Left kidney (tissue), 2 donors: ENCODE data around the gene PAK5. TPM values are rescaled to one million over a fixed set of nuclear protein-coding genes. Genes with fewer than 3 reads are reported as not detected.
"Not testable (repeated sequence)": the region's sequence is repeated elsewhere in the genome, so short reads cannot be mapped to it uniquely, and the experiment has no call there.

Experiments used
- DNase-seq: peaks from one replicate; pipeline ENCODE4 v3.0.0-alpha.2; 2013
- polyA plus RNA-seq: library from polyadenylated mRNA; unstranded; fragments of 120-200 nt; gene quantifications from one replicate; pipeline ENCODE4 v1.2.1, GENCODE V29; 2013; ENCODE audit not compliant: insufficient read length

PAK5 gene
- polyA plus RNA-seq, 1 donor = 0.63 TPM

DNA sequence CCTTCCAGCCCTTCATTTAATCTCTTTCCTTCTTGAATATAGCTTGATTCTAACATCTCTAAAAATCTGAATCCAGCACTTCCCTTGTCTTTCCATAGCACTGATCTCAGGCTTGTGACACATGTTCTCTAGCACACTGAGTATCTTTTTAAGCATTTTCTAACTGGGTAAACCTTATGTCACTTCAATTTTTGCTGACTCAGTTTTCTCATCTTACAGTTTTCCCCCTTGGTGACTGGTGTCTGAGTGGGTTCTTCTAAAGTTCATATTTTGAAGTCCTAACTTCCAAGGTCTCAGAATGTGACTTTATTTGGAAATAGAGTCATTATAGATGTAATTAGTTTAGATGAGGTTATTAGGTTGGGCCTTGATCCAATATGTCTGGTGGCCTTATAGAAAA is 153.9 kb downstream of the PAK5 start:
- DNase-seq = no peak

DNA sequence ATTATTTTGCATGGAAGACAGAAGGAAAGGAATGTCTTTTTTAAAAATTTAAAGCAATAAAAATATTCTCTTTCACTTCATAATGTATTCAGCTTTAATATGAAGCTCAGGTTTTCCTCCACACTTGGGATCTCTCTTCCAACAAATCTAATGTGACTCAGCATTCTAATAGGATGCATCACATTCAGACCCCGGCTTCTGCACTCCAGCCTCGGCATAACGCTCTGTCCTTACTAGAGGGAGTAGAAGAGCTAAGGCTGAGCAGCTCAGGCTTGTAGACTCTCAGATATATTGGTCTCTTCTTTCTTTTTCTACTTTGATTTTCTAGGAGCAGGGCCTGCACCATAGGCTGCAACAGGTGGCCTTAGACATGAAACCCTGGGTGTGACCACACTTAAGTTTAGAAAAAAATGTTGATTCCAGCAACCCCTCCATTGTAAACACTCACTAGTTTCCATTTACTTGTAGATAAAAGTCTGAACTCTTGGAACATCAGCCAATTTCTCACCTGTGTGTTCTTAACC is 161.7 kb downstream of the PAK5 start:
- DNase-seq = no peak

- DNase-seq = no peak
Measured at GRCh38 chr20:9672981-9673380, 165.9 kb downstream of the PAK5 start.

DNA sequence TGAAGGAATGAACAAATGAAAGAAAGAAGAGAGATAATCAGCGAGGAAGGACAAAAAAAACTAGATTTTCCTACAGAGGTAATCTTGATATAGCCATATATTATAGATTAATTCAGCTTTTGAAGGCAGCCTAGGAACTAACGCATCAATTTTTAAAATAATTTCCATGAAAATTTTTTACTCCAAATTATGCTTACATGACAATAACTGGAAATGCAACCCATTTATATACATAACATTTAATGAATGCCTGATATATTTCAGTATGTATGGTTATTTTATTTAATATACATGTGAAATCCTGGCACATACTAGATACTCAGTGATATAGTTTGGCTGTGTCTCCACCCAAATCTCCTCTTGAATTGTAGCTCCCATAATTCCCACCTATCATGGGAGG is 166.8 kb downstream of the PAK5 start:
- no peak for DNase-seq

- no peak for DNase-seq
Measured at GRCh38 chr20:9668381-9668780, 170.5 kb downstream of the PAK5 start.

DNA sequence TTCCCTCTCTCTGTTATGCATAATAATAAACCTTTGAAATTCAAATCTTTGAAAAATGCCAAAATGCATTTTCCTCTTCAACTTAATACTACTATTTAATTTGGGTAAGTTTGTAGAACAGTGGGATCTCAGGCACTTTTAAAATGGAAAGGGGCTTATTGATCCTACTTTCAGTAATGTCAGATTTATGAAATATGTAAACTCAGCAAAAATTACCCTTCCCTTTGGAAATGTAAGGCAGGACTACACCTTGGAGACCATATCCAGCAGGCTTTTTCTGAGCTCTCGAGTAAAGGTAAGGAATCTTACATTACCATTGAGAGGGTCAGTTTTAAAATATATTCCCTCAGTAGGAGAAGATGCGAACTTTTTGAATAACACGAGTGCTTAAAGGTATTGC is 175.5 kb downstream of the PAK5 start:
- no peak for DNase-seq

DNA sequence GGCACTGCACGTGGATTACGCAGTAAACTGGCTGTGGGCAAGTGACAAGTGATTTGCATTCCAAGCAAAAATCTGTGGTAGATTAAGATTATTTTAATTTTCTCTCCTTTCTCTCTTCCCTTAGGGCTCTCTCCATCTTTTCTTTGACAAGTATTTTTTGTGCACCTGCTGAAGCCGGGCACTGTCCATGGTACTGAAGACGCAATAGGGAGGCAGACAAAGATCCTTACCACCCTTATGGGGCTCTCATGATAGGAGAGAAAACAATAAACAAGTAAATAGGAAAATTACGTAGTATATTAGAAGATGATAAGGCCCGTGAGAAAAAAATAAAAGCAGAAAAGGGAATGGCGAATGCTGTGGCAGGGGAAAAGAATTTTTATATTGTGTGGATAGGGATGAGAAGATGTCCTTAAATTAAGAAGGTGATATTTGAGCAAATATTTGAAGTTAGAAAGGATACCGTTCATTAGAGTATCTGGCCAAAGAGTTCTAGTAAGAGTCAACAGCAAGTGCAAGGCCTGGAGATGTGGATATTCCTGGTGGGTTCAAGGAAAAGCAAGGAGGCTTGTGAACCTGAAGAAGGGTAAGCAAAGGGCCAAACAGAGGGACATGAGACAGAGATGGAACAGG is 178.5 kb downstream of the PAK5 start:
- DNase-seq = peak; percentile 46

DNA sequence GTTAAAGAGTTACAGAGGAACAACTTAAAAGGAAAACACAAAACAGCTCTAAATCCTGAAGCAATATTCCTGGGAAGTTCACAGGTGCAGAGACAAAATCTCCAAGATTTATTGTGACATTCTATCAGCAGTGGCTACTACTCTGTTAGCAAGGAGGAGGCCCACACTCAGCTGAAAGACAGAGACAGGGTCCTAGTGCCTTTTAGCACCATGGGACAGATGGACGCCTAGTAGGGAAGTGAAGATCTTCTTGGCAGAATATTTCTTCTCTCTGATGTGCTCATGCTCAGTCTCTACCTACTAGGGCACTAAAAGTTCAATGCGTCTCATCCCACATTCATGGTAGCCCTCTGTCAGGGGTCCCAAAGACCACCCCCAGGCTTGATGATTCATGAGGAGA is 191.1 kb downstream of the PAK5 start:
- DNase-seq = no peak

DNA sequence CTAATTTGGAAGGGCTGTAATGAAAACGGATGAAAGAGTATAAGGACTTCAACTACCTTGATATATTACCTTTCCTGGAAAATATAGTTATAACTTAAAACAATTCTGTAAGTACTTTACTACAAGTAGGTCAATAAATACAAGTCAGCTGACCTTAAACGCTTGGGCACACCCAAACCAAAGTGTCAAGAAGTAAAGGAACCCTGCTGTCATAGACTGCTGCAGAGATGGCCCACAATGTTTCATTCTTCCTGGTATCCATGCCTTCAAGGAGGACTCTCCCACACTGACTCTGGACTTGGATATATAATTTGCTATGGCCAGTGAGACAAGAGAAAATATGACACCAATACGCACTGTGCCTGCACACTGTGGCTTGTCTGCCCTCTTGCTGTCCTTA is 192.5 kb downstream of the PAK5 start:
- DNase-seq = no peak

- DNase-seq = no peak
Measured at GRCh38 chr20:9642882-9643281, 196.0 kb downstream of the PAK5 start.

DNA sequence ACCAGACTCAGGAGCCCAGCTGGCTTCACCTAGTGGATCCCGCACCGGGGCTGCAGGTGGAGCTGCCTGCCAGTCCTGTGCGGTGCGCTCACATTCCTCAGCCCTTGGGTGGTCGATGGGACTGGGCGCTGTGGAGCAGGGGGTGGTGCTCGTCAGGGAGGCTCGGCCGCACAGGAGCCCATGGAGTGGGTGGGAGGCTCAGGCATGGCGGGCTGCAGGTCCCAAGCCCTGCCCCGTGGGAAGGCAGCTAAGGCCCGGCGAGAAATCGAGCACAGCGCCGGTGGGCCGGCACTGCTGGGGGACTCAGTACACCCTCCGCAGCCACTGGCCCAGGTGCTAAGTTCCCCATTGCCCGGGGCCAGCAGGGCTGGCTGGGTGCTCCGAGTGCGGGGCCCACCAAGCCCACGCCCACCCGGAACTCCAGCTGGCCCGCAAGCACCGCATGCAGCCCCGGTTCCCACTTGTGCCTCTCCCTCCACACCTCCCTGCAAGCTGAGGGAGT is 197.3 kb downstream of the PAK5 start:
- not testable (repeated sequence) for DNase-seq

DNA sequence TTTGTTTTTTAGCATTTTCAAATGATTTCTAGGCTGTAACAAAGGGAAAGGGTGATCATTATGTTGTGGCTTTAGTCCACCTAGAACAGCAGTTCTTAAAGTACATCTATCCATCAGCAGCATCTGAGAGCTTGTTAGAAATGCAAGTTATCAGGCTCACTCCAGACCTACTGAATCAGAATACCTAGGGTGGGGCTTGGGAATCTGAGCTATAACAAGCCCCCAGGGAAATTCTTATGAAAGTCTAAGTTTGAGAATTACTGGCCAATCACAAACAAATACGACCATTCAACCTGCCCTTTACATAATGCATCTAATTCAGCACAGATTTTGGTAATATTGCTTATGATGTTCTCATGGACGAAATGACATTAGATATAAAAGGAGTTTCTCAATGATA is 201.0 kb downstream of the PAK5 start:
- DNase-seq = no peak

DNA sequence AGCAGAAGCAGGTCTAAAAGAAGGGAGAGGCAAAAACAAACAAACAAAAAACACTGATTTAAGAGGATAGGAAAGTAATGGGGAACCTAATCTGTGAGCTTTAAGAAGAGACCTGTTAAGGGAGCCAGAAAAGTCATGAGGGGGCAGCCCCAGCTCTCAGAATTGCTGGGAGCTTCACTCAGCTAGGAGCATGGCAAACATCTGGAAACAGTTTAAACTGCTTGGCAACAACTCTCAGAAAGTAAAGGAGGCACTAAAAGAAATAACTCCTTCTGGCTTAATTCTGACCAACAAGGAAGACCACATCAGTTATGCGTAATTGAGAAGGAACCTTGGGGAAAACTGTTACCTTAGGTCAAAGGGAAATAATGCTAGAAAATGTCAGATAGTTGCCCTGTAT is 203.1 kb downstream of the PAK5 start:
- no peak for DNase-seq

- DNase-seq = no peak
Measured at GRCh38 chr20:9634327-9634726, 204.5 kb downstream of the PAK5 start.

DNA sequence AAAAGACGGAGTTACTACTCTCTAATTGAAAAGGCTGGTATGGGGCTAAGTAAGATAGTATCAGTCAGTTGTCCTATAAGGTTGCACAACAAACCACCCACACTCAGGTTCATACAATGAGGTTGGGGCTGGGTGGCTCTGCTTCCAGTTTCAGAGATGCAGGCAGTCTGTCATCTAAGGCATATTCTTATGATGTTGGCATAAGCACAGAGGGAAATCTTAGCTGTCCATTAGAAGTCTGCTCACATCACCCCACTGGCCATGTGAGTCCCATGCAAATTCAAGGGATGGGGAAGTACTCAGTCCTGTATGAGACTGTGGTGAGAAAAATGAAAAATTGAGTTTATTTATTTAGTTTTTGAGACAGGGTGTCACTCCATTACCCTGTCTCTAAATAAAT is 205.9 kb downstream of the PAK5 start:
- no peak for DNase-seq

DNA sequence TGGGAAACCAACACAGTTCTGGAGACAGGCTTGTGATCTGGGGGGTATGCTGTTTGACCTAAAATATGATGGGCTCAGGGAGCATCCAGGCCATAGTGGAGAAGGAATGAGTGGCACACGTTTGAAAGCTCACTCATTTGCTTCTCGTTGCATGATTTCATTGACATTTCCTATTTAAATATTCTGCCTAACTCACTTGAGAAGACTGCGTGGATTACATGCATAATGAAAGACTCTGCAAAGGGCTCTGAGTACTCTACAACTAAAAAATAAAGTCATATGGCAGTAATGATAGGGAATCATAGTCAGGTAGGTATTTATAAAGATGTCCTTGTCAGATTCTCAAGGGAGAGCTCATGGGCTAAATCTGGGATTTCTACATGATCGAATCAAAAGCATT is 206.6 kb downstream of the PAK5 start:
- no peak for DNase-seq

GRCh38 chr20:9630554-9630953 is 208.3 kb downstream of the PAK5 start:
- no peak for DNase-seq

DNA sequence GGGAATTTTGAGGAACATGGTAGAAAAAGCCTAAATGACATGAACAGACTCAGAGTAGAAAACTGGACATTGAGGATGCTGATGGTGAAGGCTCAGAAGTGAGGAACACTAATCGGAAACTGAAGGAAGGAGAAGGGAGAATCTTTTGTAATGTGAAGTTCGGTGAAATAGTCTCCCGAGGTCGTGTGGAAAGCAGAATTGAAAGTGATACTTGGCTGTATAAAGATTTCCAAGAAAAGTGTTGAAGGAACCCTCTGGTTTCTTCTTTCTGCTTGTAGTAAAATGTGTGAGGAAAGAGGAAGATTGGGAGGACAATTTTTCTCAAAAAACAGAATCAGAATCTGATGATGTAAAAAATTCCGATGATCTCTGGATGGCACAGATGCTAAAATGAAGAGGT is 209.0 kb downstream of the PAK5 start:
- DNase-seq = no peak

- DNase-seq = no peak
Measured at GRCh38 chr20:9628589-9628988, 210.3 kb downstream of the PAK5 start.

GRCh38 chr20:9628141-9628540 is 210.7 kb downstream of the PAK5 start:
- DNase-seq = no peak

GRCh38 chr20:9627219-9627618 is 211.7 kb downstream of the PAK5 start:
- DNase-seq = no peak

DNA sequence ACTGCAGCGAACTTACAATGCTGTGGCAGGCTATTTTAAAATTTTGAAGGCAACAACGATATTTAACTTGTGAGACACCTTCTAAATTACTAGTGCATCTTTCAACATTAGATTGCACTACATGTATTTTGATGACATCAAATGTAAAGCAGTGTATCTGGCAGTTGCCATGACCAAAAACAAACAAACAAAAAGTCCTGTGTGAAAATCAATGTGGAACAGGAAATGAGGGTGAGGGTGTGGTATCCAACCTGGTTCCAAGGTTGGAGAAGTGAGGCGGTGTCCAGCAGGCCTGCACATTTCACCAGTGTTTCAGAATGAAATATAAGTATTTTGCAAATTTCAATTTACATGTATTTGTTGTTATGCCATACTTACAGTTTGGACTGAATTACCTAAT is 212.5 kb downstream of the PAK5 start:
- no peak for DNase-seq

- DNase-seq = no peak
Measured at GRCh38 chr20:9617940-9618339, 220.9 kb downstream of the PAK5 start.

DNA sequence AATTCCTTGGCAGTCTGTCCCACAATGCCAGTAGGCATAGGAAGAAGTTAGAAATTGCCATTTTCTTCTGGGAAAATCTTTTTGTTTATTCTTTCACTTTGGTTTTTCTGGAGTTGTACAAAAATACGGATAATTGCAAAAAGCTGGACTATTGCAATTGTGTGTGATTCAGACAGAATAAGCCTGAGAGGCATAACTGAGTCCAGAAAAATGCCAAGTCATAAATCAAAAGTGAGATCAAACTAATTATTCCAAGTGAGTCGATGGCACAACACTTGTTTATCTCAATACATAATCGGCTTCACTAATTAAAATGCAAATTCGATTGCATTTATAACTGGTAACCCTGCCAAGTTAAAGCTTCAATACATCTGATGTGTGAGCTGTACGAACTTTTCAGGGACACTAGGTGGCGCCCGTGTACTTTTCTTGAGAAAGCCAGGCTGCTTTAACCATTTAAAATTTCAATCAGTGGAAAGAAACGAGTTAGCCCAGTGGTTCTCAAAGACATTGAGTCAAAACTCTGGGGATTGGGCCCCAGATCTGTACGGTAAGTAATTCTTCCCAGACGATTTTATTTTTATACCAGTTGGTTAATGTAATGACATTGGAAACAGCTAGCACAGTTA is 221.9 kb downstream of the PAK5 start:
- DNase-seq = no peak
